T follicular helper cell (primary cell): ENCODE measurements around the gene KRT4.
"Not testable (repeated sequence)": the region's sequence is repeated elsewhere in the genome, so short reads cannot be mapped to it uniquely, and the experiment has no call there.

Experiments
- DNase-seq: peaks from one replicate; pipeline ENCODE4 v3.0.0-alpha.2; 2020; ENCODE audit warnings: low read depth

Gene KRT4

GRCh38 chr12:52772772-52773171, 41.1 kb downstream of the KRT4 start:
- DNase-seq: no peak

GRCh38 chr12:52772188-52772587, 41.7 kb downstream of the KRT4 start:
- DNase-seq: no peak

GRCh38 chr12:52771505-52771904, 42.4 kb downstream of the KRT4 start:
- no peak for DNase-seq

GRCh38 chr12:52771088-52771487, 42.8 kb downstream of the KRT4 start:
- no peak for DNase-seq

GRCh38 chr12:52769946-52770345, 44.0 kb downstream of the KRT4 start:
- no peak for DNase-seq

GRCh38 chr12:52769354-52769753, 44.6 kb downstream of the KRT4 start:
- DNase-seq: no peak

- no peak for DNase-seq
Measured at GRCh38 chr12:52768479-52769200, 45.3 kb downstream of the KRT4 start.

- DNase-seq: no peak
Measured at GRCh38 chr12:52767427-52767826, 46.5 kb downstream of the KRT4 start.

GRCh38 chr12:52767020-52767379, 46.9 kb downstream of the KRT4 start:
- no peak for DNase-seq

- DNase-seq: no peak
Measured at GRCh38 chr12:52766351-52767019, 47.4 kb downstream of the KRT4 start.

- DNase-seq: no peak
Measured at GRCh38 chr12:52765702-52766101, 48.2 kb downstream of the KRT4 start.

- DNase-seq: no peak
Measured at GRCh38 chr12:52763991-52764390, 49.9 kb downstream of the KRT4 start.

- DNase-seq: no peak
Measured at GRCh38 chr12:52763036-52763659, 50.8 kb downstream of the KRT4 start.

GRCh38 chr12:52761802-52762201, 52.1 kb downstream of the KRT4 start:
- DNase-seq: no peak

- DNase-seq: not testable (repeated sequence)
Measured at GRCh38 chr12:52761218-52761617, 52.7 kb downstream of the KRT4 start.

- DNase-seq: no peak
Measured at GRCh38 chr12:52760623-52761022, 53.3 kb downstream of the KRT4 start.

- DNase-seq: no peak
Measured at GRCh38 chr12:52759695-52760094, 54.2 kb downstream of the KRT4 start.

GRCh38 chr12:52759218-52759617, 54.7 kb downstream of the KRT4 start:
- no peak for DNase-seq

GRCh38 chr12:52757449-52758176, 56.3 kb downstream of the KRT4 start:
- no peak for DNase-seq
